HG03066 (cell line): Measurements from ENCODE around the gene HTR3B.
"Not testable (repeated sequence)": the region's sequence is repeated elsewhere in the genome, so short reads cannot be mapped to it uniquely, and the experiment has no call there.

ENCODE experiments used
- ATAC-seq: cut with Tn5 transposase; IDR thresholded peaks from one replicate; pipeline ENCODE4 v1.9.1; 2021; ENCODE audit warnings: low read depth; ENCODE audit not compliant: unreplicated experiment

HTR3B gene

DNA sequence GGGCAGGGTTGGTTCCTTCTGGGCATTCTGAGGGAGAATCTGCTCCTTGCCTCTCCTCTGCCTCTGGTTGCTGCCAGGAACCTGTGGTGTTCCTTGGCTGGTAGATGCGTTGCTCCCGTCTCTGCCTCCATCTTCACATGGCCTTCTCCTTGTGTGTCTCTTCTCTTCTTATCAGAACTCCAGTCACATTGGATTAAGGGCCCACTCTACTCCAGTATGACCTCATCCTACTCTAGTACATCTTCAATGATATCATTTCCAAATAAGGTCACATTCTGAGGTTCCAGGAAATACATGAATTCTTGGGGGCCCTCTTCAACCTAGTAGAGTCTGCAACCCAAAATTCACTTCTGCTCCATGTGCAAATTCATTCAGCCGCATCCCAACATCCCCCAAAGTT, 33.3 kb downstream of the HTR3B start:
- ATAC-seq = no peak

GRCh38 chr11:113942256-113942655, 37.7 kb downstream of the HTR3B start:
- ATAC-seq = no peak

DNA sequence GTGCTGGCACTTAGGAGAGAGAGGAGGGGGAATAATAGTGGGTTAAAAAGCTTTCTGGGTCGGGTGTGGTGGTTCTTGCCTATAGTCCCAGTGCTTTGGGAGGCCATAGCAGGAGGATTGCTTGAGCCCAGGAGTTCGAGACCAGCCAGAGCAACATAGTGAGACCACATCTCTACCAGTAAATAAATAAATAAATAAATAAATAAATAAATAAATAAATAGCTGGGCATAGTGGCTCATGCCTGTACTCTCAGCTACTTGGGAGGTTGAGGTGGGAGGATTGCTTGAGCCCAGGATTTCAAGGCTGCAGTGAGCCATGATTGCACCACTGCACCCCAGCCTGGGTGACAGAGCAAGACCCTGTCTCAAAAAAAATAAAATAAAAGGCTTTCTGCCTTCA, 41.6 kb downstream of the HTR3B start:
- ATAC-seq = not testable (repeated sequence)

GRCh38 chr11:113947994-113948393, 43.4 kb downstream of the HTR3B start:
- no peak for ATAC-seq

- ATAC-seq = no peak
Measured at GRCh38 chr11:113949891-113950290, 45.3 kb downstream of the HTR3B start.

GRCh38 chr11:113951537-113951936, 46.9 kb downstream of the HTR3B start:
- no peak for ATAC-seq

- ATAC-seq = no peak
Measured at GRCh38 chr11:113952070-113952469, 47.5 kb downstream of the HTR3B start.

GRCh38 chr11:113952588-113952987, 48.0 kb downstream of the HTR3B start:
- ATAC-seq = no peak

GRCh38 chr11:113954235-113954634, 49.6 kb downstream of the HTR3B start:
- no peak for ATAC-seq

DNA sequence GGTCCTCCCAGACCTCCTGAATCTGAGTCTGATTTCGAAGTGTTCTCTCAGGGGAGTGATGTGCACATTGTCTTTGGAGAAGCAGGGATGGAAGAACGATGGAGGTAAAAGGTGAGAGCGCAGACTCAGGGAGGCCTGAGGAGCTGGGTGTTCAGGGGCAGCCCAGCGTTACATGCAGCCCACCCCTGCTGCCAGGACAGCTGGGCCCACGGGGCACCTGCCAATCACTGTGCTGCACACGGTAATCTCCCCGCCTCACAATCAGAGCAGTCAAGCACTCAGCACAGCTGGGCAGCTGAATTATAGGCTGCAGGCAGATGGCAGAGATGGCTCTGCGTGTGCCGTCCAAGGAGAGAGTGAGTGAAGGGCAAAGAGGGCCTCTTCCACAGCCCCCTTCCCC, 52.4 kb downstream of the HTR3B start:
- no peak for ATAC-seq

DNA sequence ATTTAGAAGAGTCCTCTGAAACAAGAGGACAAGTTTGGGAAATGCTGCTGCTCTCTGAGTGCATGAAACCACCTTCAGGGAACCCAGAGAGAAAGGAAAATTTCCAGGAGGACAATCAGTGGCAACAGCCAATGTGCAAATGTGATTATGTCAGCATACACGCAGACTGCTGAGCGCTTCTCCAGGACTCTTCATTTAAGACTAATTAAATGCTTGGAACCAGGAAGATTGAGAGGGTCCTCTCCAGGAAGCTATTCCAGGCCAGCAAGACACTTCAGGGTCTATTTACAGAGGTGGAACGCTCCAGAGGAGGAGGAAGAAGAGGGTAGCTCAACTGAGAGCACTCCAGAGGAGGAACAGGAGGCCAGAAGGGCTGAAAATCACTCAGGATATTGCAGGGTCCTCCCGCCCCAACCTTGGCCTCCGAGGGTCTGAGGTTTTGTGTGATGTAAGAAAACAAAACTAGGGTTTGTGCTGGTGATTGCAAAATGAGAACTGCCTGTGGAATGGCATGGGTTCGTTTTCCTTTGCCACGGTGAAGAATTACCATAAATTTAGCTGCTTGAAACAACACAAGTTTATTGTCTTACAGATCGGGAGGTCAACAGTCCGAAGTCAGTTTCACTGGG, 56.2 kb downstream of the HTR3B start:
- ATAC-seq = no peak

GRCh38 chr11:113967361-113967760, 62.8 kb downstream of the HTR3B start:
- ATAC-seq = no peak

DNA sequence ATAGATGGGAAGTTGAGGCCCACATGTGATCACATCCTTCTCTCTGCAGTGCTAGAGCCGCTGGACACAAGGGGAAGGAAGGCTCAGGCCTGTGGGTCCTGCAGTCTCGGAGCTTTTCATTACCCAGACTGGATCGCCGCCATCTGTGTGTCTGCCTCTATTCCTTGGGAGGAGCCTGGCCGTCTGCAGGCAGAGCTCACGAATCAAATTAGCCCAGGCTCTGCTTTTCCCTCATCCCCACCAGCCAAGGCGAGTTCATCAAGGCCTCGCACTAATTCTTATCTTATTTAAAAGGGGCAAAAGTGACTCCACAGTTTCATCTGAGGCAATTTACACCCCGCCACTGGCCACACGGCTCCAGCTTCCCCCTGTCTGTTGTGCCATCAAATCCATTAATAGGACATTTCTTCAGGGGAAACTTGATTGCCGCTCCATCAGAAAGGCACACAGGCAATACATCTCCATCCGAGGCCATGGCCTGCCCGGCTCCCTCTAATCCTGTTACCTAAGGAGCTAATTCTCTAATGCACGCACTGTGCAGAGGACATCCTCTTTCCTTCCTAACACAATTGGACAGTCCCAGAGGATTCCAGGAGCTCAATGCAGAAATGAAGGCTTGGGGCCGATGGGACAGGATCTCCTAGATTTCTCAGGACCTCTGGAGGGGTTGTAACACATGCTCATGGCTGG, 67.1 kb downstream of the HTR3B start:
- ATAC-seq = no peak

DNA sequence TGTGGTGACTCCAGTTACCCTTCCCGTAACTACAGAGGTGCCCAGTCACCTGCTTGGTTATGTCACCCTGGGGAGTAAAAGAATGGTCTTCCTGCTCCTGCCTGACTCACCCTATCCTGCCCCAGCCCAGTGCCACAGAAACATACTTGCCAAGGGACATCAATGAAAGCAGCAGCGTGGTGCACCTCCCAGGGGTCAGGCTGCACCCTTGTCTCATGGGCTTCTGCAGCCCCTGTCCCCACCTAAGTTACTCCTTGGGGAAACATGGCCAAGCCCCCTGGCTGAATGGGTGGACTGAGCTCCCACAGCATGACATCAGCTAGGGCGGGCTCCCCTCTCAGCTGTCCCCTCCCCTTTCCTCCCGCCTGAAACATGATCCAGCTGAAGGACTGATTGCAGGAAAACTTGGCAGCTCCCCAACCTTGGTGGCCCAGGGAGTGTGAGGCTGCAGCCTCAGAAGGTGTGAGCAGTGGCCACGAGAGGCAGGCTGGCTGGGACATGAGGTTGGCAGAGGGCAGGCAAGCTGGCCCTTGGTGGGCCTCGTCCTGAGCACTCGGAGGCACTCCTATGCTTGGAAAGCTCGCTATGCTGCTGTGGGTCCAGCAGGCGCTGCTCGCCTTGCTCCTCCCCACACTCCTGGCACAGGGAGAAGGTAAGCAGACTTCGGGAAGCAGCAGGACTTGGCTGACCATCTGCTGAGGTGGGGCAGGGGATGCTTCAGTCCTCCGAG, 70.3 kb downstream of the HTR3B start, which contains the start of gene HTR3A:
Gene HTR3A (plus strand): TSS at position 368 of the 730 bp plus-strand sequence. CDS start 218 bp downstream, at position 586.
- ATAC-seq = no peak

DNA sequence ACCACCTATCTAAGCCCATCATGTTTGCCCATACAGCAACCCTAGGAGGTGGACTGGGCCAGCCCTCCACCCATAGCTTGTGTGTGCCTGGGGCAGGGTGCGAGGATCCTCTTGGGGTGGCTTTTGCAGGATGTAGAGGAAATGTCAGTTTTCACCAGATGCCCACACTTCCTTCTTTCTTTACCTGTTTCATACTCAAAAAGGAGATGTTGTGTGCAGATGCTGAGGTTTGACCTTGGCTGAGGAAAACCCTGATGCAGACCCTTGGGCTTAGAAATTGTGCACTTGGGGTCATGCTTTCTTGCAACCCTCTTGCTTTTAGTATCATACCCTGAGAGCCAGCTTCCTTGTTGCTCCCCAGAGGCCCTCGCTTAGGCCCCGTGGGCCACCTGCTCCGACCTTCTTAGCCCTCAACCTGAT, 72.5 kb downstream of the HTR3B start:
- ATAC-seq = no peak

- ATAC-seq = no peak
Measured at GRCh38 chr11:113977701-113978100, 73.1 kb downstream of the HTR3B start.

- ATAC-seq = no peak
Measured at GRCh38 chr11:113979431-113979830, 74.8 kb downstream of the HTR3B start.

- no peak for ATAC-seq
Measured at GRCh38 chr11:113980785-113981184, 76.2 kb downstream of the HTR3B start.

- no peak for ATAC-seq
Measured at GRCh38 chr11:113982306-113982705, 77.7 kb downstream of the HTR3B start.

DNA sequence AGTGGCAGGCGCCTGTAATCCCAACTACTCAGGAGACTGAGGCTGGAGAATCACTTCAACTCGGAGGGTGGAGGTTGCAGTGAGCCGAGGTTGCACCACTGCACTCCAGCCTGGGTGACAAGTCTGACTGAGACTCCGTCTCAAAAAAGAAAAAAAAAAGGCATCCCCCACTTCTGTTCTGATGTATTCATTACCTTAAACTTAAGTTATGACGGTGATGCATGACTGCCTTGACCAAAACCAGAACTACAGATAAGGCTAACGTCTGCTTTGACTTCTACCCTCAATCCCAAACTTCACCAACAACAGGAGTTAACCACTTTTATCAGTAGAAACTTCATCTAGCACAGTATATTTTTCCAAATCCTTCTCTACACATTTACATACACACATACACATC, 80.2 kb downstream of the HTR3B start:
- ATAC-seq = no peak

GRCh38 chr11:113985906-113986305, 81.3 kb downstream of the HTR3B start:
- ATAC-seq = no peak
